Measurements from ENCODE around the gene CBFA2T3.
"Not testable (repeated sequence)": the region's sequence is repeated elsewhere in the genome, so short reads cannot be mapped to it uniquely, and the experiment has no call there.

CBFA2T3 gene

DNA sequence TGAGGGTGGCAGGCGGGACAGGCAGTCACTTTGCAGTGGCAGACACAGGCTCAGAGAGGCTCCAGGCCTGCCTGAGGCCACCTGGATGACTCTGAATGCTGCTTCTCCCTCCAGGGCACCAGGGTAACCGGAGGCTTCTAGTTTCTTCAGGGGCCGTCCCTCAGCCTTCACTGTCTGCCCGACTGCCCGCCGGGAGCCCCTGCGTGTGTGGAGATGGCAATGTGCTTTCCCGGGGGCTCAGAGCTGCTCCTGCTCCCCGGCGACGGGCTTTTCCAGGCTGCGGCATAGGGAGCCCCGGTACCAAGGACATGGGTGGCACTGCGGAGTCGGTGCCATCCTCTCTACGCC, 51.5 kb downstream of the CBFA2T3 start:
- in situ Hi-C loops (cut with HindIII; ENCODE audit: low sequenced_read_pairs): no loop called here

DNA sequence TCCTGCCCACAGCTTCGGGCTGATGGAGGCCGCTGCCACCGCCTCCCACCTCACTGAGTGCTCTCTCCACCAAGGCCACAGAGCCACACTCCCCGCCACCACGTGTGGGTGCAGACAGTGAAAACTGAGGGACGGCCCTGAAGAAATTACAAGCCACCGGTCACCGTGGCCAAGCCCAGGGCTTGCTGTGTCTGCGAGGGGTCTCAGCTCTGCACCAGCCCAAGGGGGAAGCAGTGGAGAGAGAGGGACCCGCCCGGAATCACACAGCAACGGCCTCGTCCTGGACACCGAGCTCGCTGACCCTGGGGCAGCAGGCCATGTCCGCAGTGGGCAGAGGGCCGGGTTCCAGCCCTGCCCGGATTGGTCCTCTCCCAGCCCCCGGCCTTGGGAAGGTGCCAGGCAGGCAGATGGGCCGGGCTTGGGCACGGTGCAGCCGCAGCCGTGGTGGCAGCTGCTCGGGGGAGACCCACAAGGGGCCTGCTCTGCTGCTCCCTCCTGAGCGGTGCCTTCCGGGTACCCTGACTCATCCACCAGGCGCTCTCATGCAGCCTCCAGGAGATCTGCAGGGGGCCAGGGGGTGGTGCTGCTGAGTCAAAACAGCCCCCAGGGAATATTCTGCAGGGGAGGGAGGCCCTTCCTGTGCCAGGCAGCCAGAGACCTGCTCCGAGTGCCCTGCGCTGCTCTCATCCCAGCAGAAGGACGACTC, 52.0 kb downstream of the CBFA2T3 start:
- in situ Hi-C loops (cut with HindIII; ENCODE audit: low sequenced_read_pairs): no loop called here

DNA sequence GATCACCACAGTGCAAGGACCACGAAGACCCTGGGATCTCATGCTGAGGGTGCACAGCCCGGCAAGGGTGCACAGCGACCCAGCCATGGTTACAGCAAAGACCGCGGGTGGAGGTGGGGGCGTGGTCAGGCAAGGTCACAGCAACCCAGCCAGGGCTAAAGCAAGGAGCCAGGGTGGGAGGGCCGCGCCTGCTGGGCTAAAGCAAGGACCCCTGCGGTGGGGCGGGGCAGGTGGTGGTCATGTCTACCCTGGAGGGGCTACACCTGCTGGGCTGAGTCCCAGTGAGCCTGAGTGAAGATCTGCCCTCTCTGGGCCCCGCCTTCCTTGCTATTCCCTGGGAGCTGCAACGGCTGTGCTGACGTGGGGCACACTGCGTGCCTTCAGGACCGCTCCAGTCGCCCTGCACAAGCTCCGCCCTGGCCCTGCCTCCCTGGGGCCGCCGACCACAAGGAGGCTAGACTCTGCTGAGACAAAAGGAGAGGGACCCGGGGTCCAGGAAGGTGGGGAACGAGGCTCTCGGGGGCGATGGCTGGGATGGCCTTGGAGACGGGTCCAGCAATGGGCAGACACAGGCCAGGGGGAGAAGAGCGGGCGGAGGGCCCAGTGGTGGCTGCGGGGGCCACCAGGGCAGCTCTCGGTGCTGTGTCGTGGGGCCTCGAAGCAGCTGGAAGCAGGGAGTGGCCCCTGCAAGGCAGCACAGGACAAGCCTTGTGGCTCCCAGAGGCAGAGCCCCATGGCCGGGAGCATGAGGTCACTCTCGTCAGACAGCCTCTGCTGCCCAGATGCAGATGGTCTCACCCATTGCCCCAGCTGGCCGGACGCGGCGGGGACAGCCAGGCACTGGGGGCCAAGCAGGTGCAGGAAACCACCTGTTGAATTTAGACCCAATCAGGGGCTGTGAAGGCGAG, 52.8 kb downstream of the CBFA2T3 start:
- in situ Hi-C loops (cut with HindIII; ENCODE audit: low sequenced_read_pairs): no loop called here

DNA sequence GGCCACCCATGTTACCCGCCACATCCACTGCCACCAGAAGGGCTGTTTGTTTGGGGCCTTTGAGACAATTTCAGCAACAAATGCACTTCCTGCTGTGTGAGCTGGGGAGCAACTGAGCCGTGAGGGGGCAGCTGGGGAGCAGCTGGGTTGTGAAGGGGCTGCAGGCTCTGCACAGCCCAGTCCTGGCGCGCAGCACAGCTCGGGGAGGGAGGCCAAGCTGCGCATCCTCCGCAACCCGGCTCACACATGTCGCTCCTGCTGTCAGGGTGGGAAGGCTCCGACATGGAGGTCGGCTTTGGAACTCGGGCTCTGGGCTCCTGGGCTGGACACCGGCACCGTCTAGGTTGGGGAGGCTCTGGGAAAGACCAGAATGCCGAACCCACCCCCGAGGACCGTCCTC, 53.6 kb downstream of the CBFA2T3 start:
- in situ Hi-C loops (cut with HindIII; ENCODE audit: low sequenced_read_pairs): no loop called here

DNA sequence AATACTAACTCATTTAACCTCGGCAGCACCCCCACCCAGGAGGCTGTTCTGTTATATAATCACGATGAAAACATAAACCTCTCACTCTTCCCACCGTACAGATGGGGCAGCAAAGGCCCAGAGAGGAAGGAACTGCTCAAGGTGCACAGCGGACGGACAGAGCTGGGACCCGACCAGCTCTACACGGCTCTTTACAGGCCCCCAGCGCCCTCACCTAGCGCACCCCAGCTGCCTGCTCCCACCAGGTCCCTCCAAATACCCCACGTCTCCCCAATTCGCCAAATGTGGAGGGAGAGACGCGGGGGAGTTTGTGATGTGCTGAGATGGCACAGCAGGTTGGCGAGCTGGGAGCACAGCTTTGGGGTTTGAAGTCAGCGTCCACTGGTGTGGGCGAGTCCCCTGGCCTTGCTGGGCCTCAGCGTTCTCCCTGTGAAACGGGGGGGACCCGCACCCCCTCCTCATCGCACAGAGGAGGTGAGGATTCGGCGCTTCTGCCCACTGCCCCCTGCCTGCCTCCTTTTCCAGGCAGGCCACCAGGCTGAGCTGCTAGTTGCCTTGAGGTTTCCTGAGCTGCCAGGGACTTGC, 54.1 kb downstream of the CBFA2T3 start:
- in situ Hi-C loops (cut with HindIII; ENCODE audit: low sequenced_read_pairs): no loop called here

DNA sequence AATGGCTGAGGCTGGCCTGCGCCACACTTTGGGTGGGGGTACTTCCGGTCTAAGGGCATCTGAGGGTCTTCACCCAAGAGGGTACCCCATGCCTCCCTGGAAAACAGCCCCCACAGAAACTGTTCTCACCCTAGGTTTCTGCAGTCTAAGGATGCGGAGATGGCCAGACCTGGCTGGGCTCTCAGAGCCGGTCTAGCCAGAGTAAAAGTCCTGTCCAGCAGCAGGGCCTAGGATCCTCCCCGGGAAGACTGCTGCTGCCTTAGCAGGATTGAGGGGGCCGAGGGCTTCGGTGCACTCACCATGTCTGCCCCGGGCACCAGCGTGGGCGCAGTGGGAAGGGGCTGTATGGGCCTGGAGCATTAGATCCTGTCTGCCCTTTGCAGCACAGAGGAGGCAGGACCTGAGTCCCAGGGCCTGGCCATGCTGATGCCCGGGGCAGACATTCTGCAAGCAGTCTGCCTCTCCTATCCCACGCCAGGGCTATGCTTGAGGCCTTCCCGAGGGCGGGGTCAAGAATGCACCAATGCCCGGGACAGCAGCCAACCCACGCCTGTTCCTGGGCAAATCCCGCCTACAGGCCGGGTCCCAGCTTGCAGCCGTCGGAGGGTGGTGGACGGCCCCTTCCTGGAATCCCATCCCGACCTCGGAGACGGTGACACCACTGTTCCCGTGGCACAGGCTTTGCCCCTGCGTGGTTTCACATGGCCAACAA, 54.7 kb downstream of the CBFA2T3 start:
- in situ Hi-C loops (cut with HindIII; ENCODE audit: low sequenced_read_pairs): no loop called here

DNA sequence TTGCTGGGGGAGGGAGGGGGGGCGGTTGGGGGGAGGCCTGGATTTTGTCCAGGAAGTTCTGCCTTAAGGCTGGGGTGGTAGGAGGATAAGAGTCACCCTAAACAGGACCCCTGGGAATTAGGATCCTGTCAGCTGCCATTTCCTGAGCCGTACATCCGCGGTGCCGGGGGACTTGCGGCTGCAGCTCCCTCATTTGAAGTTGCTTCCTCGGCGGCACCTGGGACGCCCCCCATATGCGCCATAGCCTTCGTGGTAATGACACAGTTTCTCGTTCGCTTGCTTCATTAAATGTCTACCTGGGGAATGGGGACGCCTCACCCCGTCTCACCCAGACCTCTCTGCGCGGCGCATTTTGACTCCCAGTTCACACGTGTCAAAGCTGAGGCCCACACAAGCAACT, 55.4 kb downstream of the CBFA2T3 start:
- in situ Hi-C loops (cut with HindIII; ENCODE audit: low sequenced_read_pairs): no loop called here

DNA sequence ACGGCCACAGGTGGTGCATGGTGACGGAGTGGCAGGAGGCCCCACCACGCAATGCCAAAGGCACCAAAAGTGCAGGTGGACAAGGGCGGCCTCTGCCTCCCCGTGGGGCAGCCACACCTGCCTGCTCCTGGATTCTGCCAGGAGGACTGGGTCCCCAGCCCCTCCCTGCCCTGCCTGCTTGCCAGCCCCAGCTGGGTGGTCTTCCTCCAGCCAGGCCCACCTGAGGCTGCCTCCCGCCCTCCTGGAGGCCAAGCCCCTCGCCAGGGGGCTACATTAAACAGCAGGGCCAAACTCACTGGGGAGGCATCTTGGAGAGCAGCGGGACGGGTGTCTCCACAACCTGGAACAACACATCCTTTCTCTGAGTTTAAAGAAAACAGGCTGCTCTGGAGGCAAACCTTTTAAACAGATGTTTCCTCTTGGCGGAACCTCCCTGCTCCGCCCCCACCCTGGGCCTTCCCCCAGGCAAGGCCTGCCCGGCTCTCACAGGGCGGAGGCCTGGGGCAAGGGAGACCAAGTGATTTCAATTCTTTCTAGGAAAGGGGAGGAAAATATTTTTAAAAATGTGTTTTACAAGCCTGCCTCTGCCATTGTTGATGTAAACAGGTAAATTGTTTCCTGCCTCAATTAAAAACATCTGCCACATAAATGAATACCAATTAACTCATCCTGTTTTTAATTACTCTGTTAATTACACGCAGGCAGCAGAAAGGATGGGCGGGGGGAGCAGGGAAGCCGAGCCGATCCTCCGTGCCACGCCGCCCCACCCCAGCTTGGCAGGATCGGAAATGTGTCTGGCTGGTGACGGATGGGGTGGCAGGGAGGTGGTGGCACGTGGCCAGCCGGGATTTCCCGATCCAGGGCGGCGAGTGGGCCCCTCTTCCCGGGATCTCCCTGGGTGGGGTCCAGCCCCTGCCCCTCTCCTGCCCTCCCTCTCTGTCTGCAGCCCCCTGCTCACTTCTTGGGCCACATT, 56.1 kb downstream of the CBFA2T3 start:
- in situ Hi-C loops (cut with HindIII; ENCODE audit: low sequenced_read_pairs): no loop called here

DNA sequence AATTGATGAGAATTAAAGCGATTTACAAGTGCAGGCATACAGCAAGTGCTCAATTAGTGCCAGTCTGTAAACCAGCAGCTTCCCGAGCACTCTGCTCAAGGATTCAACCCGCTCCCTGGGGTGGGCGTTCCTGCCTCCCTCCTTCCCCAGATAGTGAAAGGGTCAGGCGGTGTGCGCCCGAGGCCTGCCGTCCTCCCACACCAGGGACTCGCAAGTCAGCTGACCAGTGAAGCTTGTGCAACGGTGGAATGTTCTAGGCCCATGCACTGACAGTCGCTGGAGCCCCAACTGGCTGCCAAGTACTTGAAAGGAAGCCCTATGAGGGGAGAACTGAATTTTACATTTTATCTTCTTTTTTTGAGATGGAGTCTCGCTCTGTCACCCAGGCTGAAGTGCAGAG, 57.1 kb downstream of the CBFA2T3 start:
- in situ Hi-C loops (cut with HindIII; ENCODE audit: low sequenced_read_pairs): no loop called here

DNA sequence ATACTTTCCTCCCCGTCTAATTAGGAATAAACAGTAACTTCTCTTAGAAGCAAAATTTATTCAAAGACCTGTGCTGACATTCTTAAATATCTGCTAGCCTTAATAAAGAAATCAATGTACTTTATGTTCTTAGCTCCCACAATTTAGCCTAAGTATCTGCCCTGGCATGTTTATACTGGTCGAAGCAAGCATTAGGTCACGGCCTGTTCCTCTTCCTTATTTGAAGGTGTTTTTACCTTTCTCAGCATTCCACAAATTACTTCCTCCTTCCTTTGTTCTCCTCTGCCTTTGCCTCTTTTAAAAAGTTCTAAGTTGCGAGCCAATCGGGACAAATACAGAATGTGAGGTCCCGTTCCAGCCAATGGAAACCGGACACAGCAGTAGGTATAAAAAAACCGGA, 58.1 kb downstream of the CBFA2T3 start:
- in situ Hi-C loops (cut with HindIII; ENCODE audit: low sequenced_read_pairs): not testable (repeated sequence)

DNA sequence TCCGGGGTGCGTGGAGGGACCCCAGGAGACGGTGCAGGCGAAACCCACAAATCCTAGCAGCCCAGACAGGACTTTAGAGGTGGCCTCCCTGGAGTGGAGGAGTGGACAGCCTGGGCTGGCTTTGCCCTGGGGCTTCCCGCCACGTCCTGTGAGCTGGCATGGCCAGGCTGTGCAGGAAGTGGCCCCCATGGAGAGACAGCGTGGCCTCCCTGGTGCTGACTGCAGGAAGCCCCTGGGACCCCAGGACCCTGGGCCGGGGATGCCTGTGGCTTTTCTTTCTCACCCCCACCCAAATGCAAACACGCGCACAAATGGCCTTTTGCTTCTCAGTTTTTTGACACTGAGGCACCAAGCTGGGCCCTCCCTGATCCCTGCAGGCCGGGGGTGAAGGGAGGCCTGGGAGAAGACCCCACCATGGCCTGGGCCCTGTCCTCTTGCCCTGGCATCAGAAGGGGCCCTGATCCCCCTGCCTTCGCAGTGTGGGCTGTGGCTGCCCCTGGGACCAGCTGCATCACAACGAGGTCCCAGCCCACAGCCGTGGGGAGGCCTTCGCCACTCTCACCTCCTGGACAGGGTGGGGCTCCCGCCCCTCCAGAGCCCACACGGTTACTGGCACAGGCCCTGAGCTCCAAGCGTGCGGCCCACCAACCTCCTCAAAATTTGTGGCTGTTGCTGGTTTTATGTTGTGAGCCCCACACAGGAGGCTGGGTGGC, 58.9 kb downstream of the CBFA2T3 start:
- in situ Hi-C loops (cut with HindIII; ENCODE audit: low sequenced_read_pairs): no loop called here

DNA sequence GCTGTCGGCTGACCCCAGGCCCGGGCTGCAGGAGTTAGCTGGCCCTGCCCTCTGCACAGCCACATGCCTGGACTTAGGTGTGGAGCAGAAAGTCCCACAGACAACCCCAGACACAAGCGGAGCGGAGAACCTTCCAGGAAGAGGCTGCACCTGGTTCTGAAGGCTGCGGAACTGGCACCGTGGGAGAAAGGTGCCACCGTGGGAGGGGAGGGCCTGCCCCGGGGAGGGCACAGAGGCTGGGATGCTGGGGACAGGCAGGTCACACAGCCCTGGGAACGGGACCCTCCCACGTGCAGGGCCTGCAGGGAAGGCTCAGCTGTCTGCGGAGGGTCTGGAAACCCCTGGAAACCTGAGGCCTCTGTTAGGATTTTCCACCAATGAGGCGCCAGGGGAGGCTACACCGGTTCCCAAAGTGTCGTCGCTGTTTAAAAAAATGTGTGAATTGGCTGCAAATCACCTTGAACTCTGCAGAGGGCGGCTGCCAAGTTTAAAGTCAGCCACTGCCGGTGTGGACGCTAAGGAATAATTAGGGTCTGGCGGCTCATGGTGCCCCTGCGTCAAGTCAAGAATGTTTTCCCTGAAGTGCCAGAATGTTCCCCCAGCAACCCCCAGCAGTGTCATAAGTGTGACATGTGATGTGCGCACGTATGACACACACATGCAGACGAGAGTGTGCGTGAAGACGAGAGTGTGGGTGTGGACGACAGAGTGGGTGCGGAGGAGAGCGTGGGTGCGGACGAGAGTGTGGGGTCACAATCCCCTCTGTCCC, 59.7 kb downstream of the CBFA2T3 start:
- in situ Hi-C loops (cut with HindIII; ENCODE audit: low sequenced_read_pairs): no loop called here

DNA sequence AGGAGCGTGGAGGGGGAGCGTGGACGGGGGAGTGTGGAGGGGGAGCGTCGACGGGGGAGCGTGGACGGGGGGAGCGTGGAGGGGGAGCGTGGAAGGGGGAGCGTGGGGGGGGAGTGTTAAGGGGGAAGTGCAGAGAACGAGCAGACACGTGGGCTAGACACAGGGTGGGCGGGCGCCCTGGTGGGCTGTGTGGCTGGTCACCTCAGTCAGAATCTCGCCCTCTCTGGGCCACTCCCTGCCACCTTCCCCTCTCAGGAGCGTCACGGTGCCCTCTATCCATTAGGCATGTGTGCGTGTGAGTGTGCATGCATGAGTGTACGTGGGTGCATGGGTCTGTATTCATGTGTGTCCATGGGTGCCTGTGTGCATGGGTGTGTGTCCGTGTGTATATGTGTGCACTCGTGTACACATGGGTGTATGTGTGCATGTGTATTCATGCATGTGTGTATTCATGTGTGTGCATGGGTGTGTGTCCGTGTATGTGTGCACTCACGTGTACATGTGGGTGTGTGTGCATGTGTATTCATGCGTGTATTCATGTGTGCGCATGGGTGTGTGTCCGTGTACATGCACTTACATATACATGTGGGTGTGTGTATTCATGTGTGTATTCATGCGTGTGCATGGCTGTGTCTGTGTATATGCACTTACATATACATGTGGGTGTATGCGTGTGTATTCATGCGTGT, 61.2 kb downstream of the CBFA2T3 start:
- in situ Hi-C loops (cut with HindIII; ENCODE audit: low sequenced_read_pairs): no loop called here

DNA sequence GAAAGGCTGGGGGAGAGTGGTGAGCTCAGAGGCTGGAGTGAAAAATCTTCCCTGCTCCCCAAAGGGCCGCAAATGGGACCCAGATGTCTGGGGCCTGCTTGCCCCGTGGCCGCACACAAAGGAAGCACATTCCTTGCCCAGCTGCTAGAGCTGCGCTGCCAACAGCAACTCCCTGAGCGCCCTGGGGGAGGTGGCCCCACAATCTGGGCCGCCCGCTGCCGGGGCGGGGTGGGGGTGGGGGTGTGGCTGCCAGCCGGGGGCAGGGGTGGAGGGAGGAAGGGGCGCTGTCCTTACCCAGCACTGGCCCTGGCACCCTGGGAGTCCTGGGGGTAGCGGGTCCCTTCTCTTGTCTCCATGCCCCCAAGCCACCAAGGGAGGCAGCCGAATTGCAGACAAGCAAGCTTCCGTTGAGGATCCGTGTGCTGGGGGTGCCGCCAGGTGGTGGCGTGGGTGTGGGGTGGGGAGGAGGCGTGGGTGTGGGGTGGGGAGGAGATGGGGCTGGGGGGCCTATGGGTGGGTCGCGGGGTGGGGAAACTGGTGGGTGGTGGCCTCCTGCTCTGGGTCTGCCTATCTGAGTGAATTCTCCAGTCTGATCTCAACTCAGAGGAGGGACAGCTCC, 62.1 kb downstream of the CBFA2T3 start:
- in situ Hi-C loops (cut with HindIII; ENCODE audit: low sequenced_read_pairs): no loop called here

DNA sequence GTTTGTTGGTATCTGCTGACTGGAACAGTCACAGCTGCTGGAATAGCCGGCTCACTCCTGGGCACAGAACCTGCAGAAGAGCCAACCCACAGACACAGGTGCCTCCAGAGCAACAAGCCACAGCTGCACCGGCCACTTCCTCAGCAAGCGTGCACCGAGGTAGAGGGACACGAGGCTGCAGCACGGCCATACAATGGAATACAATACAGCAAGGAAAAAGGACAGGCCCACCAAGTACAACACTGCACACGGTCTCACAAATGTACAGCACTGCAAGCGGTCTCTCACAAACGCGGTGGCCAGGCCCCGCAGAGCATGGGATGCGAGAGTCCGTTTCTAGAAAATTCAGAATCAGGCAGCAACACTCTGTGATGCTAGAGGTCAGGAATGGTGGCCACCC, 63.1 kb downstream of the CBFA2T3 start:
- in situ Hi-C loops (cut with HindIII; ENCODE audit: low sequenced_read_pairs): no loop called here

DNA sequence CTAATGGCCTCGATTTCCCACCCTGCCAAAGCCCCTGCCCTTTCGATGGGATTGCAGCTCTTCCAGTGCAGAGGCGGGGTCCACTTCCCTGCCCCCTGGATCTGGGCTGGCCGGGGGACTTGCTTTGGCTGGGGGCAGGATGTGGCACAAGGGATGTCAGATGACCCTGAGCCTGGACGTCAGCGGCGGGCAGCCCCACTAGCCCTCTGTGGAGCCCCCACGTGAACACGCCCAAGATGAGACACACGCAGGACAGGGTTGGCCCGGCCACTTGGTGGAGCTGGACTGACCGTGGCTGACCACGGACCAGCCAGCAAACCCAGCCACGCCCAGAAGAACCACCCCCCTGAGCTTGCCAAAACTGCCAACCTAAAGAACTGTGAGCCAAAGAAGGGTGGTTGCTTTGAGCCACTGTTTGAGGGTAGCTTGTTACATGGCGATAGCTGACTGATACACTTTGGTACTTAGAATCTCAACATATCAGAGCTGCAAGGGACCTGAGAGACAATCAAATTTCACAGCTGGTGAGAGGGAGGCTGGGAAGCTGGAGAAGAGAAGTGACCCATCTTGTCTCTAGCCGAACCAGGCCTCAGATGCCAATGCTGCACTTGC, 63.9 kb downstream of the CBFA2T3 start:
- in situ Hi-C loops (cut with HindIII; ENCODE audit: low sequenced_read_pairs): no loop called here

DNA sequence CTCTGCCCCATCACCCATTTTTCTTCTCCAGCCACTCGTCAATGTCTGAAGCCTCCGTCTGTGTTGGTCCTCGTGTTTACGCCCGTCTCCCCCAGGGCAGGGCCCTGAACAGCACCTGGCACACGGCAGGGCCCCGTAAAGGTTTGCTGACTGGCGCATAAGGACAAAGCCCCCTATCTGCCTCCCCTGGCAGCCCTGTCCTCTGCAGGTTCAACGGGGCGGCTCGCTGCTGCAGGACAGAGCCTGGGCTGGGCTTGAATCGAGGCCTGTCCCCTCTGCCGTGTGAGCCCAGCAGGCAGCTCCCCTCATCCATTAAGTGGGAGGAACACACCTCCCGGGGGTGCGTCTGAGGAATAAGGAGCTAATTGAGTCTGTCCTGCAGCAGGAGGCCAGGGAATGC, 64.5 kb downstream of the CBFA2T3 start:
- in situ Hi-C loops (cut with HindIII; ENCODE audit: low sequenced_read_pairs): no loop called here

DNA sequence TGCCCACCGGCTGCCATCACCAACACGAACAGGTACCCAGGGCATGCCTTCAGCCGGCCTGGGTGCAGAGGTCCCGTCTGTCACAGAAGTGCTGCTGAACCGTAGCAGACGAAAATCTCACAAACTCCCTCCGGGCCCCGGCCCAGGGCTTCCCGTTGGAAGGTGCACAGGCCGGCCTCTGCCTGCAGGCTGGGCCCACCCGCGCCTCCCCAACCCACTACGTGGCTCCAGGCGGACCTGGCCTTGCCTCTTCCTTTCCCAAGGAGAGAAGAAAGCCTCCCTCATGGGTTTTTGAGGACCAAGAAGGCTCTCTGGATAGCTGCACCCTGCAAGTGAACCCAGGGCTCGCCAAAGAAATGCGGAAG, 65.1 kb downstream of the CBFA2T3 start:
- in situ Hi-C loops (cut with HindIII; ENCODE audit: low sequenced_read_pairs): no loop called here

Measured in endothelial cell of hepatic sinusoid (primary cell).